Measurements from ENCODE around the gene CCDC54. TPM values are rescaled to one million over a fixed set of nuclear protein-coding genes. Genes with fewer than 3 reads are reported as not detected.

CCDC54 gene
- total RNA-seq, 1 experiment from 2014 or later: not detected

- H2AK5ac ChIP-seq (ENCODE audit: insufficient read length, low read length): no peak overlapping the region
- no CpG with 5 or more reads among the region's 3 CpGs for WGBS (ENCODE audit: extremely low coverage, insufficient read length, low lambda C conversion rate)
- H4K91ac ChIP-seq (ENCODE audit: insufficient read length, low read depth, low read length): no peak overlapping the region
- no peaks in the 10 kb centered on the region for H3K4me1 ChIP-seq (ENCODE audit: insufficient read depth, low read length)
- H3K27ac ChIP-seq (ENCODE audit: insufficient read length, low read depth, low read length): no peak overlapping the region
- H3K4me2 ChIP-seq (ENCODE audit: insufficient read depth, insufficient read length, low read length): no peak overlapping the region
- no peak overlapping the region for H2BK120ac ChIP-seq (ENCODE audit: low read depth, low read length, poor library complexity, severe bottlenecking)
- no peaks in the 10 kb centered on the region for H3K9me3 ChIP-seq (ENCODE audit: control insufficient read depth, low read depth, low read length)
- Mint-ChIP-seq H3K27ac (no peak overlapping the region), H3K4me3 (no peak overlapping the region), H3K36me3 (ENCODE audit: insufficient read depth in 1 of 3, low read depth in 3 of 3) (peaks cover 0 to 5% (median 0%) of the 10 kb centered on the region in 3 experiments; a peak in 4 of 7 replicates), H3K4me1 (peaks cover 7 to 14% of the 10 kb centered on the region in 2 experiments), H3K27me3 (ENCODE audit: low read depth) (no peaks in the 10 kb centered on the region), H3K9me3 (peaks cover 0 to 5% of the 10 kb centered on the region in 2 experiments; a peak in 3 of 5 replicates)
- H3K79me2 ChIP-seq (ENCODE audit: insufficient read depth, low read length): no peaks in the 10 kb centered on the region
- no peak overlapping the region for H3K9ac ChIP-seq (ENCODE audit: extremely low read depth, insufficient read length, low read length)
- H3K79me1 ChIP-seq (ENCODE audit: insufficient read depth, low read depth, low read length, poor library complexity, severe bottlenecking): no peaks in the 10 kb centered on the region
- no peak overlapping the region for H3K56ac ChIP-seq (ENCODE audit: insufficient read length, low read depth, low read length)
- no peak overlapping the region for H2BK20ac ChIP-seq (ENCODE audit: low read depth, low read length, poor library complexity, severe bottlenecking)
- H3K27me3 ChIP-seq (ENCODE audit: insufficient read depth, low read length): no peaks in the 10 kb centered on the region
- H2BK5ac ChIP-seq (ENCODE audit: insufficient read length, low read length): no peak overlapping the region
- H2BK12ac ChIP-seq (ENCODE audit: insufficient read length, low read depth, low read length): no peak overlapping the region
- no peak overlapping the region for H3K18ac ChIP-seq (ENCODE audit: insufficient read length, low read depth, low read length)
- DNase-seq: no peak
- H3K4ac ChIP-seq (ENCODE audit: low read depth, low read length): no peak overlapping the region
- no peak overlapping the region for H4K8ac ChIP-seq (replicated peaks; ENCODE audit: insufficient read length, low read depth, low read length)
- H4K5ac ChIP-seq (ENCODE audit: insufficient read length, low read depth, low read length): no peak overlapping the region
- H3K23me2 ChIP-seq (ENCODE audit: insufficient read length, low read depth, low read length, poor library complexity, severe bottlenecking): no peaks in the 10 kb centered on the region
- no peak overlapping the region for H2AFZ ChIP-seq (ENCODE audit: low read length)
- TF ChIP-seq CTCF (conservative IDR thresholded peaks at IDR 0.05): no peak
- no peak overlapping the region for H3T11ph ChIP-seq (ENCODE audit: low read length)
- no peaks in the 10 kb centered on the region for H4K20me1 ChIP-seq (ENCODE audit: control insufficient read depth, insufficient read depth, insufficient read length)
- H3K23ac ChIP-seq (ENCODE audit: insufficient read length, low read depth, low read length): no peak overlapping the region
- H3K14ac ChIP-seq (ENCODE audit: insufficient read depth, low read length): no peak overlapping the region
- H2BK15ac ChIP-seq (ENCODE audit: low read depth, low read length): no peak overlapping the region
Measured at GRCh38 chr3:107361633-107362032, 15.6 kb upstream of the CCDC54 start.

Measured in H9 (cell line).